HG03432 (cell line): Measurements from ENCODE around the gene HMGXB4.
A peak's percentile ranks its signal among the peaks of the same experiment; 100 is the strongest.

Experiments used
- ATAC-seq: cut with Tn5 transposase; IDR thresholded peaks from one replicate; pipeline ENCODE4 v1.9.1; 2021; ENCODE audit warnings: mild to moderate bottlenecking, moderate library complexity; ENCODE audit not compliant: unreplicated experiment

Gene HMGXB4

DNA sequence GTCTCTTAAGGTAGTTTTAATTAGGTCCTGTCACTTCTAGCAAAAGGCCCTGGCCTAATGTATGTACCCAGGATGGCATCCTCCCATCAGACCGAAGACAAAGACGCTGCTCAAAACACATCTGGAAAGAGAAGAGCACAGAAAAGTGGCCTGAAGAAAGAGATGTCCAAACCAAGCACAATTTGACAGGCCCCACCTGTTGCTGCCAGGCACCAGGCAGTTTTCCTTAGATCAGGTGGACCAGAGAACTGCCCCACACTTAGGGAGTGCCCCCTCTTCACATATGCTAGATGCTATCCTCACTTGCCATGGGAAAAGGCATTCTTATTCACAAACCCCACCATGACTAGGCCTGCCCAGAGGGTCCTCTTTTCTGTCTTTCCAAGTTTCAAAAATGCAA is 3.3 kb upstream of the HMGXB4 start:
- no peak for ATAC-seq

DNA sequence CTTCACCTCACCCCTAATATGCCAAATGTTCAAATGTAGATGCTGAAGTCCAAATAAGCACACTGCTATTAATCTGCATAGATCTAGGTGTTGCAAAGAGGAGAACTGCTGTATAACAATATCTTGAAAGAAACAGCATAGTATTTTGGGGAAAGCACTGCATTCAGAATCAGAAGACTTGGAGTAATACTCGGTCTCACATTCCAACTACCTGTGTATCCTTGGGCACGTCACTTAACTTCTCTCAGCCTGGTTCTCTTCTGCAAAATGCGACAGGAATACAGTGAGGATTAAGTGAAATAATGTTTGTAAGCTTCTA is 332 bp upstream of the HMGXB4 start:
- ATAC-seq: no peak

DNA sequence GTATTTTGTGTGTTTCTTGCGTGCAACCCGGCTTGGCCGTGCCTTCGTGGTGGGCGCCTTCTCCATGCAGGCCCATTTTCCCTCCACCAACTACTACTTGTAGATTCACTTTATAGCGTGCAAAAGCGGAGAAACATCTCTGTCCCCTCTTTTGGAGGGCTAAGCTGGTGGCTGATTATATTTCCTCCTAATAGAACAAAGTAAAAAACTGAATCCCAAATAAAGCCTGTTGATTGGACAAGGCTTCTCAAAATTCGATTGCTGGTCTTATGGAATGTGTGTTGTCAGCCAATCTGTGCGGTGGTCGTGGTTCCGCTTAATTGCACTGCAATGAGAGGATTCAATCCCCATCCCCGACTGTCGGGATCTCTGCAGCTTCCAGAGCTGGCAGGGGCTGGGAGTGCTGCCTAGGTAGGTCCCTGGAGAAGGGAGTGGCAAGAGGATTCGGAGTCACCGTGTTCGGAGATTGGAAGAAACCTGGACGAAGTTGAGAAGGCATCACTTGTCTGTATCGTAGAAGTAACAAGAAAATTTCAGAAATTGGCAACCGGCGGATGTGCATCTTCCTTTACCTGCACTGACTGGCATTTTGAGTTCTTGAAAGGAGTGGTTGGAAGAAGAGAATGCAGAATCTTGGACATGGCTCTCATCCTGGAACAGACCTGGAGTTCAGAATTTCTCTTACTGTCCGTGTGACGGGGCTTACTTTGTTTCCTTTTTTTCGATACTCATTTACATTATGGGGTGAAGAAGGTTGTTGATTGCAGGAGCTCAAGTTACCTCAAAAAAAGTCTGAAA is 1.1 kb downstream of the HMGXB4 start:
- no peak for ATAC-seq

DNA sequence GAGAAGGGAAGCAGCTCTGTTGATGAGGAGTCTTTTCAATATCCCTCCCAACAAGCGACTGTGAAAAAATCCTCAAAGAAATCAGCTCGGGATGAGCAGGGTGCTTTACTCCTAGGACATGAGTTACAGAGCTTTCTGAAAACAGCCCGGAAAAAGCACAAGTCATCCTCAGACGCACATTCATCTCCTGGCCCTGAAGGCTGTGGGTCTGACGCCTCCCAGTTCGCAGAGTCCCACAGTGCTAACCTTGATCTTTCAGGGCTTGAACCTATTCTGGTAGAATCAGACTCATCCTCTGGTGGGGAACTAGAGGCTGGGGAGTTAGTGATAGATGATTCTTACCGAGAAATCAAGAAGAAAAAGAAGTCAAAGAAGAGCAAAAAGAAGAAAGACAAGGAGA is 7.7 kb downstream of the HMGXB4 start:
- no peak for ATAC-seq

DNA sequence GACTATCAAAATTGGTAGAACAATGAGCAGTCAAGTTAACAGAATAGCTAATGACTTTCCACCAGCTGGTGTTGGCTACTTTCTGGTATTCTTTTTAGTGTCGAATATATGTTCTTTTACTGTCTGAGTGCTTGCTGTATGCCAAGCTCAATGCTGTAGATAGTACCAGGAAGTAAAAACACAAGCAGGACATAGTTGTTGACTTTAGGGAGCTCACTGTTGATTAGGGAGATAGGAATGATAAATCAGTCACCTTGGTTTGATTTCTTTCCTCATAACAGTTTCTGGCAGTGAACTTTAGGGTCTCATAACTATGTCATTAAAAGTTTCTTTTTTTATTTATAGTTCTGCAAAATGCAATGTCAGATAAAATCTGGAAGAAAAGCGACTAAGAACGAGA is 9.0 kb downstream of the HMGXB4 start:
- no peak for ATAC-seq

DNA sequence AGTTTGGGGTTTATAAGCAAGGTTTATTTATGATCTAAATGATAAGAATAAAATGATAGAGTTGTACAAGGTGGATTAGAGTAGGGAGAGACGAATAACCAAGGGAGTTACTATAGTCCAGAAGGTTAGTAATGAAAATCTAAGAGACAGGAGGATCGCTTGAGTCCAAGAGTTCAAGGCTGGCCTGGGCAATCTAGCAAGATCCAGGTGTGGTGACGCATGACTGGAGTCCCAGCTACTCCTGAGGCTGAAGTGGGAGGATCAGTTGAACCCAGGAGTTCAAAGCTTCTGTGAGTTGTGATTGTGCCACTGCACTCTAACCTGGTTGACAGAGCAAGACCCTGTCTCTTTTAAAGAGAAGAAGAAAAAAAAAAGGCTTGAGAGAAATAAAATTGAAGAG is 12.3 kb downstream of the HMGXB4 start:
- no peak for ATAC-seq

DNA sequence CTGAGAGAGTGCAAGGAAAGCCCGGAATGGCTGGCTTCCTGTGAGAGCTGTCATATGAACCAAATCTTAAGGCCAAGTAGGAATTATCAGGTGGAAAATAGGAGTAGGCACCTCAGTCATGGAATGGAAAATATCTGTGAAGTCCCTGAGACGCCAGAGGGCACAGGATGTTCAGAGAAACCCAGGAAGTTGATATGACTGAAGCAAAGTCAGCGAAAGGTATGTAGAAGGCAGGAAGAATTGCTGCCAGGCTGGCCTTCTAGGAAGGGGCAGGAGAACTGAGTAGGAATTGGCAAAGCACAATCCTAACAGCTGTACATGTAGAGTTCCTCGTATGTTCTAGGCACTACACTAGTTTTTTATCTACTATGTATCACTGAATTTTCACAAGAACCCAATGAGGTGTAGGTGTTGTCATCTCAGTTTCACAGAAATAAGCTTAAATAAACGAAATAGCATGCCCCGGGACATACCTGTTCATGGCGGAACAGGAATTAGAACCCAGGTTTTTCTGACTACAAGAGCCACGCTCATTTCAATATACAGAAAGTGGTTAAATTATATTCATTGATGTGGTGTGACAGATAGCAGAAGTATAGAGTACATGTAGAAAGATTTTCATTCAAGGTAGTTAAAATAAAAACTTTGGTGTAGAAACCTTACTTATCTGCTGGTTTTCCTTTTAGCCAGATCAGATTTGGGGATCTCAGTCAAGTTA is 17.0 kb downstream of the HMGXB4 start:
- ATAC-seq: no peak

DNA sequence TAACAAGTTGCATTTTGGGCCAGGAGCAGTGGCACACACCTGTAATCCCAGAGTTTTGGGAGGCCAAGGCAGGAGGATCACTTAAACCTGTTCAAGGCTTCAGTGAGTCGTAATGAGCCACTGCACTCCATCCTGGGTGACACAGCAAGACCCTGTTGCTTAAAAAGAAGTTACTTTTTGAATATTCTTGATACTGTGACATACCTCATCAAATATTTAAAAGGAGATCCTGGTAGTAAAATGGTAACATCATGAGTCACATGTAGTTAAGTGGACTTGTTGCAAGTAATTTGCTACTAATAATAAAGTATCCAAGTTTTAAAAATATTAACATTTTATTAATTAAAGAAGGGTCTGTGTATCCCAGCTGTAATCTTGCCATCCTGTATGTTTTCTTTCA is 18.3 kb downstream of the HMGXB4 start:
- ATAC-seq: no peak

DNA sequence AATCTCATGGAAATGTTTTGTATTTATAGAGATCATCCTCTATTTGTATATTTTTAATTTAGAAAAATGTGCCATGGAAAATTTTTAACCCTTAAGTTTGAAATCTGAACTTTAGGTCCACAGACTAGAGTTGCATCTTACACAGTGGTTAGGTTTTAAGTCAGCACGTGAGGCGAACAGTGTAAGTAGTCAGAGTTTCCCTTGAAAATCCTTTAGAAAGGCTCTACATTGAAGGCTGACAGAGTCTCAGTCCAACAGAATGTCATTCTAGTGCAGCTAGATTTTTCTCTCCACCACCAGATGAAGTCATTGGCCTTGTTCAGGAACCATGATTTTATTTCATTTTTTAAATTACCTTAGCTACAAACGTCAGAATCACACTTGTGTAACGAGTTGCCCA is 18.7 kb downstream of the HMGXB4 start:
- no peak for ATAC-seq

DNA sequence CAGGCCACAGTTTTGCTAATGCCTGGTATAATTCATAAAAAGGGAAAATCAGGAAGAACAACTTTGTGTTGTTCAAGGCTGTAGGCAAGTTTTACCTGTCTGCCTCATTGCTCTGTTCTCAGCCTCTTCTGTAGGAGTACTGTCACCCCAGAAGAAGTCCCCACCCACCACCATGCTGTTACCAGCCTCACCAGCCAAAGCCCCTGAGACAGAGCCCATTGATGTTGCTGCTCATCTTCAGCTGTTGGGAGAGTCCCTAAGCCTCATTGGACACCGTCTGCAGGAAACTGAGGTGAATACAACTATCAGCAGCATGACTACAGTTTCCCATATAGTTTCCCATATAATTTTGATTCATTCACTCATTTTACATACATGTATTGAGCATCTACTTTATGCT is 30.8 kb downstream of the HMGXB4 start:
- no peak for ATAC-seq

DNA sequence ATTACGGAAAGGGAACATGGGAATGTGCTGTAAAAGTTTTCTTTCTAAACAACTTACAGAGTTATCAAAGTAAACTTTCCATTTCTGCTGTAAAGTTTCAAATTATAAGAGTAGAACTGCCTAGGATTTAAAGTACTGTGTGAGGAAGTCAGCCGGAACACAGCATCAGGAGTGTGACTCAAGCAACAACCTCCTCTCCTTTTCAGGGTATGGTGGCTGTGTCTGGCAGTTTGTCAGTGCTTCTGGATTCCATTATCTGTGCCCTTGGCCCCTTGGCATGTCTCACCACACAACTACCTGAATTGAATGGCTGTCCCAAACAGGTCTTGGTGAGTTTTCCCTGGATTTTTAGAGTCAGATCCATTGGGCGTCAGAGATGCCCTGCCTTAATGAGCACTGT is 35.5 kb downstream of the HMGXB4 start:
- ATAC-seq: no peak

DNA sequence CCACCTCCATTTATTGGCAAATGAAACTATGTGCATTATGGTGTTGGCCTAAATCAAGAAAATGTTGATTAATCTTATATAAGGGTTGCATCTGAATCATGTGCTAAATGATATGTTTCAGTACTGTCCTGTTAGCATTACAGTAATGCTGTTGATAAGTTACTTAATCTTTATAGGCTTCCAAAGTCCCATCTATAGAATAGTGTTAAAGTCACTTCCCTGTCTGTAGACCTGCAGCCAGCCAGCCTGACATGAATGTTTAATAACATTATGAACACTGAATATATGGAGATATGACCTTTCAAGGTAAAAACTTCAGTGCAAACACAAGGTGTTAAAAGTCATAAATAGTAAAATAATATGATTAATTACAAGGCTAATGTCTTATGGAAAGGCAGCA is 38.8 kb downstream of the HMGXB4 start:
- ATAC-seq: no peak

DNA sequence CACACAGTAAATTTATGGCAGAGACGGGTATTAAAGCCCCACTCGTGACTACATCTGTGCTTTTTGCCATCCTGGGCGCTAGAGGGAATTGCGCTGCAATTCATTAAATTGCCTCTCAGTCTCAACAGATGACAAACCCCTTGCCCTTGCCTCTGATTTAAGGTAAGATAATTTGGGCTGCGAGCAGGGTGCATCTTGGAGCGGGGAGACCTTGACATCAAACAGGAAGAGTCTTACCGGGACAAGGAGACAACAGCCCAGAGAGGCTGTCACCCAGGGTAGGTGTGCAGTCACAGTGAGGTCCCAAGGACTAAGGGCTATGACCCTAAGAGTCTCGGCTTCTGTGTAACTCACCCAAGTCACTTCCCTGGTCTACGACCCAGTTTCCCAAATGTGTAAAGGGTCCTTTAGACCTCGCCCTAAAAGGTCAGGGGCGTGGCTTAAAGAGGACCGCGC is 42.0 kb downstream of the HMGXB4 start:
- ATAC-seq: peak; percentile 9

DNA sequence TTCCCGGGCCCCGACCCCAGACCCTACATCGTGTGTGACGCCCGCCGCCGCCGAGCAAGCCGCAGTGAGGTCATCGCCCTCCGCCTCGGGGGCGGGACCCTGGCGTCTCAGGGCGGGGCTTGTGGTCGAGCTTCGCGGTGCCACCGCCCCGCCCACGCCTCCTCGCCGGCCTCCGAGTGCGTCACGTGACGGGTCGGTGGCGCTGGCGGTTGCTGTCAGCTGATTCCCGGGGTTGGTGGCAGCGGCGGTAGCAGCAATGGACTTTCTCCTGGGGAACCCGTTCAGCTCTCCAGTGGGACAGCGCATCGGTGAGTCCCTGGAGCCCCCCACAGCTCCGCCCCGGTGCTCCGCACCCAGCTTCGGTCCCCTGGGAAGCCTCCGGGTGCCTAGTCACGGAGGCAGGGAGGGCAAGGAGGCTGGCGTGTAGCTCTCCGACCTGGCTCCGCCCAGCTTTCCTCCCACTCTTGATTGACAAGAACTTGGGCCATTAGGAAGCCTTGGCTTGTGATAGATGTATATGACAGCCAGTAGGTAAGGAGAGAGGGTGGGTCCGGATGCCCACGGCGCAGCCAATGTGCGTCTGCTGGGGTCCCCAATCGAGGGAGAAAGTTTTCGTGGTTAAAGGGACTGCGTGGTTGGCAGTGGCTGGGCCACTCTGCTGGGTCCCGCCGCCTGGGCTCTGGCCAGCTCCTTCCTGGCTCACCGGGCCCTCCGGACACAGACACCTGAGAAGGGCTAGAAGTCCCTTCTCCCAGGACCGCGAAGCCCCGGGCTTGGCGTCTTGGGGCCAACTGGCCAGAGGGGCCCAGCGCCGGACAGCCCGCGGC is 42.6 kb downstream of the HMGXB4 start, which contains the start of gene TOM1:
TSS of gene TOM1 (plus strand) at position 222 of the 827 bp plus-strand sequence. CDS start at position 257, 35 bp downstream.
- peak; percentile 97 for ATAC-seq

DNA sequence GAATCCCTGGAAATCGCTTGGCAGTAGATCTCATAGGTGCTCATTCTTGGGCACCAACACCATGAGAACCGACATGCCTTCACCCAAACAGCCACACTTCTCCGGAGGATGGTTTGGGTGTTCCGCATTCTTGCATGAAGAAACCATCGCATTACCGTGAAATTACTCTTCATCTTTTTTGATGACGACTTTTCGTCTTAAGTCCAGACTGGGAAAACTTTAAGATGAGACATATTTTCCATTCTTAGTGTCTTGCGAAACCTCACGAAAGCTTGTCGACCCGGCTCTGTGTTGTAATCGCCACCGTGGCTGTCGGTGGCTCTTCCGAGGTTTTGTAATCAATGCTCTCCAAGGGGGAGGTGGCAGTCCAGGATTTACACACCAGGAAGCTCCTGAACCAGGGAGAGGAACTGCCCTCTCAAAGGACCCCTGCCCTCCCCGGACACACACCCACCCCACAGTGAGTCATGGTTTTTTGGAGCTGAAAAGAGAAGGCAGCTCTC is 44.1 kb downstream of the HMGXB4 start:
- ATAC-seq: no peak

DNA sequence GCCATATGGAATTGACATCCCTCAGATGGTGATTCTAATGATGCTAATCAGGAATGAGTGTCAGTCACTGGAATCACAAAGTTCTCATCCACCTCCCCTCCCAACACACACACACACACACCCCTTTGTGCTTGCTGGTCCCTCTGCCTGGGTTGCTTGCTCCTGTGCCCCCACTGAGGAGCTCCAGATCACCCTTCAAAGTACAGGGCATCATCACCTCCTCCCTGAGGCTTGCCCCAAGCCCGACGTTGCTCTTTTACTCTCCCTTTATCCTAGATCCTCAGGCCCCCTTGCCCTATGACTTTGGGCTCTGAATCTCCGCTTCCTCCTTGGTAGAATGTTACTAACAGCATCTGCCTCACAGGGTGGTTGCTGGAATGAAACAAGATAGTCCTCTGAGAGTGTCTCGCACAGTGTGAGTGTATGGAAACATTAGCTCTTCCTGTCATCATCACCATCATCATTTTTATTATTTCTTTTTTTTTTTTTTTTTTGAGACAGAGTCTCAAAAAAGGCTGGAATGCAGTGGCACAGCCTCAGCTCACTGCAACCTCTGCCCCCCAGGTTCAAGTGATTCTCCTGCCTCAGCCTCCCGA is 45.8 kb downstream of the HMGXB4 start:
- ATAC-seq: no peak

DNA sequence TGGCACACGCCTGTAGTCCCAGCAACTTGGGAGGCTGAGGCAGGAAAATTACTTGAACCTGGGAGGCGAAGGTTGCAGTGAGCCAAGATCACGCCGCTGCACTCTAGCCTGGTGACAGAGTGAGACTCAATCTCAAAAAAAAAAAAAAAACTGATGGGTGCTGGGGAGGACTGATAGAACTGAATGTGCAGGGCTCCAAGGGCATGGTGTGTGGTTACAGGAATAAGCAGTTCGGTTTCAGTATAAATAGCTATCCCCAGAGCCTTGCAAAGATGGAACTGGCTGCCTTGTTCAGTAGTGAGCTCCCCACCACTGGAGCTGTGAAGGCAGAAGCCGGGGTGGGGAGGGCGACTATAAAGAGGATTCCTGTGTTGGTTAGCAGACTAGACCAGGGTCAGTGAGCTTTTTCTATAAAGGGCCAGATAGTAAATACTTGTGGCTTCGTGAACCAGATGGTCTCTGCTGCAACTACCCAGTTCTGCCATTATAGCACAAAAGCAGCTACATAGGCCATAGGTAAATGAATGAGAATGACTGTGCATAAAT is 48.3 kb downstream of the HMGXB4 start:
- ATAC-seq: no peak

DNA sequence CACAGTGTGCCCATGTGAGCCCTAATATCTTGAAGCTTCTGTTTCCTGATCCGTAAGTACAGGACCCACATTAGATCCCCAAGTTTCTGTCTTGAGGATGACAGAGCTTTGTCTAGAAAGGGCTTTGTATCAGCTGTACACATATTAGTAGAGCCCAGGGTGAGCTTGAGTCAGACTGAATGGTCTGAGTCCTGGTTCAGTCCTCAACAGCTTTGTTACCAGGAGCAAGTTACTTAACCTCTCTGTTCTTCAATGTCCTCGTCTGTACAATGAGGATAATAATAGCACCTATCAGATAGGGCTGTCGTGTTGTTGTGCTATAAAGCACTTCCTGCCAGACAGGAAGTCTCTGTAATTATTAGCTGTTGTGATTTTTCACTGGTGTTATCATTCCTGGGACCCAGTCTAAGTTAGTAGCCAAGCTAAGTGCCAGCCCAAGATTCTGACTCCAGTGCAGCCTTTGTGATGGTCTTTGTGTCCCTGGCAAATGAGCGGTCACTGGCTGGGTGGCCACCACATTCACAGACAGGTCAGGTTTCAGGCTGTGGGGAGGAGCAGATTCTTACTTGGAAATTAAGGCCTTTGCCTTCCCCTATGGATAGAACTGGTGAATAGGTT is 49.2 kb downstream of the HMGXB4 start:
- ATAC-seq: no peak

DNA sequence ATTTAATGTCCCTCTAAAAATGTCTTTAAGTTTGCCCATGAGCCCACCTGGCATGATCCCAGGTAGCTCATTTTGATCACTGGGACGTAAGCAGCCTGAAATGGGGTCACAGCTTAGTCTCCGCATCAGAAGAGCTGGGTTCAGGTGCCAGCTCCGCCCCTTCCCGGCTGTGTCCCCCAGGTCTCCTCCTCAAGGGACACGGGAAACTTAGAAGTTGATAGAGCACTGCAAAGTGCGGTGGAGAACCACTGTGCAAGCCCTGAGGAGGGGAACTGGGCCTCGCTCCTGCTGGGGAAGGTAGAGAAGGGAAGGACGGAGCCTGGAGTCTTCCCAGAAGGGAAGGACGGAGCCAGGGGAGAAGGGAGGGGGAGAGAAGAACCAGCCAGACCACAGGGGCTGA is 50.1 kb downstream of the HMGXB4 start:
- no peak for ATAC-seq

DNA sequence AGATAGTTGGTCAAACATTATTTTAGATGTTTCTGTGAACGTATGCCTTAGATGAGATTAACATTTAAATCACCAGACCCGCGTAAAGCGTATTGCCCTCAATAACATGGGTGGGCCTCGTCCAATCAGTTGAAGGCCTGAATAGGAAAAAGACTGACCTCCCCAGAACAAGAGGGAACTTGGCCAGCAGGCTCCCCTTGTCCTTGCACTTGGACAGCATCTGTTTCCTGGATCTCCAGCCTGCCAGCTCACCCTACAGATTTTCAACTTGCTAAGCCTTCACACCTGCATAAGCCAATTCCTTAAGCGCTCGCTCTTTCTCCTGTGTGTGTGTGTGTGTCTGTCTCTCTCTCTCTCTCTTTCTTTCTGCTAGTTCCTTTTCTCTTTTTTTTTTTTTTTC is 50.6 kb downstream of the HMGXB4 start:
- ATAC-seq: no peak
